GM12873 (cell line): ENCODE measurements around the gene VWA8.

Source experiments
- CTCF ChIP-seq: IDR thresholded peaks from 2 replicates; pipeline ENCODE4 v1.5.1; 2012; ENCODE audit warnings: low read depth, mild to moderate bottlenecking, moderate library complexity, low read length, control low read depth; ENCODE audit not compliant: insufficient read depth; ENCODE audit errors: missing control alignments

VWA8 gene

GRCh38 chr13:41788552-41788951, 172.4 kb downstream of the VWA8 start:
- no peak for TF ChIP-seq CTCF

GRCh38 chr13:41785402-41786172, 175.3 kb downstream of the VWA8 start:
- no peak for TF ChIP-seq CTCF

- no peak for TF ChIP-seq CTCF
Measured at GRCh38 chr13:41782086-41782485, 178.8 kb downstream of the VWA8 start.

GRCh38 chr13:41780715-41781706, 179.9 kb downstream of the VWA8 start:
- TF ChIP-seq CTCF: no peak

GRCh38 chr13:41775251-41775650, 185.7 kb downstream of the VWA8 start:
- TF ChIP-seq CTCF: no peak

- no peak for TF ChIP-seq CTCF
Measured at GRCh38 chr13:41774605-41775218, 186.2 kb downstream of the VWA8 start.

GRCh38 chr13:41767801-41768200, 193.1 kb downstream of the VWA8 start:
- no peak for TF ChIP-seq CTCF
